Ishikawa (cell line): ENCODE results near the gene OR2A2.

ENCODE experiments used
- CEBPB ChIP-seq: IDR thresholded peaks from 2 replicates; pipeline ENCODE4 v1.6.1; 2012
- EGR1 ChIP-seq: IDR thresholded peaks from 2 replicates; pipeline ENCODE4 v1.6.1; 2012
- FOXM1 ChIP-seq: IDR thresholded peaks from 2 replicates; pipeline ENCODE4 v1.6.1; 2012; ENCODE audit warnings: low read depth, borderline replicate concordance
- NFIC ChIP-seq: IDR thresholded peaks from 2 replicates; pipeline ENCODE4 v1.6.1; 2012
- TAF1 ChIP-seq: IDR thresholded peaks from 2 replicates; pipeline ENCODE4 v1.6.1; 2012; ENCODE audit warnings: low read depth, mild to moderate bottlenecking
- TEAD4 ChIP-seq: IDR thresholded peaks from 2 replicates; pipeline ENCODE4 v1.6.1; 2012
- YY1 ChIP-seq: IDR thresholded peaks from 2 replicates; pipeline ENCODE4 v1.6.1; 2012; ENCODE audit warnings: low read depth
- ZBTB7A ChIP-seq: IDR thresholded peaks from 2 replicates; pipeline ENCODE4 v1.6.1; 2012; ENCODE audit warnings: low read depth
- TF ChIP-seq, protein P1 (sequence below): IDR thresholded peaks from 2 replicates; pipeline ENCODE4 v1.6.1; 2012

DNA sequence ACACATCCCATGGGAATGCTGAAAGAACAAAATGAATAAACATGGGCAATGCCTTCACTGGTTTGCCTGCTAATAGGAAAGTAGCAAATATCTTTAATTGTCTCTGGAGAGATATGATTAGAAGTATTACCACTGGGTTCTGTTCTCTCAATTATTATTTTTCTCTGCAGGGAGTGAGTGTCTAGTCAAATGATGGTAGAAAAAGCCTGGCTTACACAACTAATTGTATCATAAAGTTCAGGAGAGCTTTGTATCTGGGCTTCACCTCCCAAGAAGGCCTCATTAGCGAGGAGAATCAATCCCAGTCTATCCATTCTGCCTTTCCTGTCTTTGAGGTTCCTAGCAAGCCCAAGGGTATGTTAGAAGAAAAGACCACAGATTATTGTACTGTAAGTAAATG, 13.5 kb downstream of the OR2A2 start, which contains the start of gene OR2A14:
- TF ChIP-seq TAF1 (no peak), ZBTB7A (no peak), CEBPB (no peak), TEAD4 (no peak), NFIC (no peak), YY1 (no peak), FOXM1 (no peak), EGR1 (no peak)
- TF ChIP-seq, protein P1, sequence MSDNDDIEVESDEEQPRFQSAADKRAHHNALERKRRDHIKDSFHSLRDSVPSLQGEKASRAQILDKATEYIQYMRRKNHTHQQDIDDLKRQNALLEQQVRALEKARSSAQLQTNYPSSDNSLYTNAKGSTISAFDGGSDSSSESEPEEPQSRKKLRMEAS = no peak
